Neural crest cell (in vitro differentiated cells): ENCODE data around the gene PPP3CA. TPM values are rescaled to one million over a fixed set of nuclear protein-coding genes. Genes with fewer than 3 reads are reported as not detected.

Experiments used
- DNase-seq: peaks from one replicate; pipeline ENCODE4 v3.0.0; 2021; ENCODE audit warnings: low read depth, mixed read lengths, low spot score
- H3K27ac Mint-ChIP-seq: one replicate; pipeline ENCODE4 v1.8.0; 2021; ENCODE audit warnings: mild to moderate bottlenecking, mixed read lengths; ENCODE audit not compliant: unreplicated experiment
- H3K27me3 Mint-ChIP-seq: 2 replicates; pipeline ENCODE4 v1.8.0; 2021; ENCODE audit warnings: low read depth, mild to moderate bottlenecking, mixed read lengths
- H3K36me3 Mint-ChIP-seq: 2 replicates; pipeline ENCODE4 v1.8.0; 2021; ENCODE audit warnings: low read depth, mild to moderate bottlenecking, mixed read lengths
- H3K4me1 Mint-ChIP-seq: 2 replicates; pipeline ENCODE4 v1.8.0; 2021; ENCODE audit warnings: mixed read lengths
- H3K4me3 Mint-ChIP-seq: one replicate; pipeline ENCODE4 v1.8.0; 2021; ENCODE audit warnings: mild to moderate bottlenecking, mixed read lengths
- H3K9me3 Mint-ChIP-seq: 2 replicates; pipeline ENCODE4 v1.8.0; 2021; ENCODE audit warnings: mixed read lengths
- total RNA-seq: library from RNA; stranded (reverse); gene quantifications from 2 replicates; pipeline ENCODE4 v1.2.1, GENCODE V29; 2021
- TF ChIP-seq, protein P1 (sequence below): fragments of 200-600 bp; sonication (generic); conservative IDR thresholded peaks from 2 replicates; pipeline ENCODE4 v1.5.0; 2021; ENCODE audit warnings: antibody characterized with exemption, mild to moderate bottlenecking

PPP3CA gene
- total RNA-seq, 1 donor from 2014 or later: 12.2 TPM

DNA sequence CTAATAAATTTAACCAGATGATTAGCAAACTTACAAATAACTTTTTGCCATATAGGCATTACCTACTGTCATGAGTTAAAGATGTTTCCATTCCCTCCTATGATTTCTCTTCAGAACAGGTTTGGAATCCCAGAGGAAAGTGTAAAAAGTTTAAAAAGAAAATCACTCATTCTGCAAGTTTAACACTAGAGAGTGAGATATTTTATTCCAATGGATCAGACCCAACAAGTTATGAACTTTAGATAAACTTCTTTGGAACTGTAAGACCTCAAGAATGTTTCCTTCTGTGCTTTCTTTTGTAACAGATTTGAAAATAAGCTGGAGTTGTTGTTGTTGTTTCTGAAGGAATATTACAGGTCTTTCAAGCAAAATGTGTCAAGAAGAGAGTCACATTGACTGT is 51.6 kb downstream of the PPP3CA start:
- no peaks in the 10 kb centered on the region for H3K27me3 Mint-ChIP-seq
- H3K9me3 Mint-ChIP-seq: no peaks in the 10 kb centered on the region
- H3K27ac Mint-ChIP-seq: no peak overlapping the region
- H3K4me1 Mint-ChIP-seq: no peaks in the 10 kb centered on the region
- no peak overlapping the region for H3K4me3 Mint-ChIP-seq
- no peak for DNase-seq
- TF ChIP-seq, protein P1, sequence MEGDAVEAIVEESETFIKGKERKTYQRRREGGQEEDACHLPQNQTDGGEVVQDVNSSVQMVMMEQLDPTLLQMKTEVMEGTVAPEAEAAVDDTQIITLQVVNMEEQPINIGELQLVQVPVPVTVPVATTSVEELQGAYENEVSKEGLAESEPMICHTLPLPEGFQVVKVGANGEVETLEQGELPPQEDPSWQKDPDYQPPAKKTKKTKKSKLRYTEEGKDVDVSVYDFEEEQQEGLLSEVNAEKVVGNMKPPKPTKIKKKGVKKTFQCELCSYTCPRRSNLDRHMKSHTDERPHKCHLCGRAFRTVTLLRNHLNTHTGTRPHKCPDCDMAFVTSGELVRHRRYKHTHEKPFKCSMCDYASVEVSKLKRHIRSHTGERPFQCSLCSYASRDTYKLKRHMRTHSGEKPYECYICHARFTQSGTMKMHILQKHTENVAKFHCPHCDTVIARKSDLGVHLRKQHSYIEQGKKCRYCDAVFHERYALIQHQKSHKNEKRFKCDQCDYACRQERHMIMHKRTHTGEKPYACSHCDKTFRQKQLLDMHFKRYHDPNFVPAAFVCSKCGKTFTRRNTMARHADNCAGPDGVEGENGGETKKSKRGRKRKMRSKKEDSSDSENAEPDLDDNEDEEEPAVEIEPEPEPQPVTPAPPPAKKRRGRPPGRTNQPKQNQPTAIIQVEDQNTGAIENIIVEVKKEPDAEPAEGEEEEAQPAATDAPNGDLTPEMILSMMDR: no peak
- H3K36me3 Mint-ChIP-seq: no peaks in the 10 kb centered on the region

DNA sequence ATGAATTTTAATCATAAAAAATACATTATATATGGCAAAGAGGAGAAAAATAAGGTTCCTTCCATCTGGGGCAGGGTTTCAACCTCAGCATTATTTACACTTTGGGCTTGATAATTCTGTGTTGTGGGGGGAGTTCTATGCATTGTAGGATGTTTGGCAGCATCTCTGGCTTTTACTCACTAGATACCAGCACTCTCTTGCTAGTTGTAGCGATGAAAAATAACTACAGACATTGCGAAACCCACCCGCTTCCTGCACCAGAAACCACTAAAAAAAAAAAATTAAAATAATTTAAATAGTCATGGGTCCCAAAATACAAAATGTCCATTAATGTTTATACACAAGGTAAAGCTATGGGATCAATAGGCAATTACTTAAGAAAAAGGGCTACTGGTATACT is 52.7 kb downstream of the PPP3CA start:
- DNase-seq: no peak
- H3K4me1 Mint-ChIP-seq: no peaks in the 10 kb centered on the region
- no peak overlapping the region for H3K27ac Mint-ChIP-seq
- no peak overlapping the region for H3K4me3 Mint-ChIP-seq
- TF ChIP-seq, protein P1: no peak
- H3K36me3 Mint-ChIP-seq: no peaks in the 10 kb centered on the region
- no peaks in the 10 kb centered on the region for H3K27me3 Mint-ChIP-seq
- no peaks in the 10 kb centered on the region for H3K9me3 Mint-ChIP-seq

DNA sequence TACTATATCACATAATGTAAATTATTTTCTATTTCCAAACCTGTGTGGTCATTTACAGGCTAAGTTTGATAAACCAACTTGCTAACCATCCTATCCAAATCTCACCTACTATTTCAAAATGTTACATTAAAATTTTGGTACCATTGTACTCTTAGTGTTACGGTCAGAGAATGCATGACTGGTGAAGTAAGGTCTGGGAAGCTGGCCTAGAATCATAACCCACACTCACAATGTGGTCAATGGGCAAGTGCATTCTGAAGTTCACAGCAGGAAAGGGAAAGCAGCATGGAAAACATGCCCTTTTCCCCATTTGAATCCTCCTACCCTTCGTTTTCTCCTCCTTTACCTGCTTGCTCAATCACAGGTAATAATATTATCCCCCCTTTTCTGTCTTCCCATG is 54.4 kb downstream of the PPP3CA start:
- no peaks in the 10 kb centered on the region for H3K4me1 Mint-ChIP-seq
- H3K4me3 Mint-ChIP-seq: no peak overlapping the region
- H3K27ac Mint-ChIP-seq: no peak overlapping the region
- no peaks in the 10 kb centered on the region for H3K9me3 Mint-ChIP-seq
- no peaks in the 10 kb centered on the region for H3K36me3 Mint-ChIP-seq
- DNase-seq: no peak
- TF ChIP-seq, protein P1: no peak
- no peaks in the 10 kb centered on the region for H3K27me3 Mint-ChIP-seq

DNA sequence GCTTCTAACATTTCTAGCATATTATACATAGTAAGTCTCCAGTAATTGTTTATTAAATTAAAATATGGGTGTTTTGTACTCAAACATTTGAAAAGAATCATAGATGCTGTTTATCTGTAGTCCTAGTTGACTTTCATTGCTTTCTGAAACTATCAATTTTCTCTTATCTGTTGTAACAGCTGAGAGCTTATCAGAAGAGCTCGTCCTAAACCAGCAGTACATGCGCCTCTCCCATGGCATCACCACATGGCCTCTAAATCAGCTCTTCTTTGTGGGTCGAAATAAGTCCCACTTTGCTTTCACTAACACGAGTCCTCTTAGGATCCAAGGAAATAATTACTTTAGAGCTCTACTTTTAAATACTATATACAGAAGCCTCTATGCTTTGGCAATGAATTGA is 55.1 kb downstream of the PPP3CA start:
- Mint-ChIP-seq H3K4me3 (no peak overlapping the region), H3K9me3 (no peaks in the 10 kb centered on the region), H3K27ac (no peak overlapping the region), H3K4me1 (no peaks in the 10 kb centered on the region), H3K36me3 (no peaks in the 10 kb centered on the region), H3K27me3 (no peaks in the 10 kb centered on the region)
- TF ChIP-seq, protein P1: no peak
- DNase-seq: no peak

DNA sequence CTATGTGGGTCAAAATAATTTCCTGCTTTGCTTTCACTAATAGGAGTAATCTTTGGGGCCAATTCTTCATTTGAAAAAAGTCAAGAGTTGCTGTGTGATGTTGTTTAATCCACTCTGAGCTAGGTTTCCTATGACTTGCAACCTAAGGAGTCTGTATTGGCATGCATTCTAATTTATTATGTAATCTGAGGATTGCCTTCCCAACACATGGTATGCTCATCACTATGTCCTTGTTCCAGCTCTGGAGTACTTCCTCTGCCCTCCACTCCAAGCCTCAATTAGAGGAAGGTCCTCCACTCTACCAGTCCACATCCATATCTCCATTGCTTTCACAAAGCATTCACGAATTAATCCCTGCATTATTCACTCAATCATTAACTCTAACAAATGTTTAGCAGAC is 56.1 kb downstream of the PPP3CA start:
- no peak overlapping the region for H3K27ac Mint-ChIP-seq
- H3K27me3 Mint-ChIP-seq: no peaks in the 10 kb centered on the region
- no peaks in the 10 kb centered on the region for H3K4me1 Mint-ChIP-seq
- H3K36me3 Mint-ChIP-seq: no peaks in the 10 kb centered on the region
- no peak for DNase-seq
- no peak overlapping the region for H3K4me3 Mint-ChIP-seq
- no peaks in the 10 kb centered on the region for H3K9me3 Mint-ChIP-seq
- TF ChIP-seq, protein P1: no peak

DNA sequence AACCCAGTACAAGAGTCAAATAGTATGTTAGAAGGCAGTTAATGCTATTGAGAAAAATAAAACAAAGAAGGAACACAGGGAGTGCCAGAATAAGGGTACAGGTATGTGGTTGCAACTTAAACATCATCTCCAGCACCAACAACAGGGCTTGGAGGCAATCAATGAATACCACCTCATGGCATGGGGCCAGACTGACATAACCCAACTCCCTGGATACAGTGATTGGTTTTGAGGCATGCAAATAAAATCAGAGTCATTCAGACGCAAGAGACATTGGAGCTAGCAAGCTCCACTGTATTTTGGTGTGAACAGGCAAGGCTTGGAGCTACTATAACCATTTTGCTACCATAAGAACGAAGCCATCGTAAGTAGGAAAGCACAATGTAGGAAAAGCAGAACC is 56.7 kb downstream of the PPP3CA start:
- Mint-ChIP-seq H3K27me3 (no peaks in the 10 kb centered on the region), H3K27ac (no peak overlapping the region), H3K9me3 (no peaks in the 10 kb centered on the region), H3K4me1 (no peaks in the 10 kb centered on the region), H3K4me3 (no peak overlapping the region), H3K36me3 (no peaks in the 10 kb centered on the region)
- DNase-seq: no peak
- TF ChIP-seq, protein P1: no peak
